SIG-M5 (cell line): Measurements from ENCODE around the gene FAM187B.
"Not testable (repeated sequence)": the region's sequence is repeated elsewhere in the genome, so short reads cannot be mapped to it uniquely, and the experiment has no call there.

ENCODE experiments used
- DNase-seq: peaks from one replicate; lab custom pipeline; 2025; lab: John Stamatoyannopoulos, UW

The FAM187B gene

DNA sequence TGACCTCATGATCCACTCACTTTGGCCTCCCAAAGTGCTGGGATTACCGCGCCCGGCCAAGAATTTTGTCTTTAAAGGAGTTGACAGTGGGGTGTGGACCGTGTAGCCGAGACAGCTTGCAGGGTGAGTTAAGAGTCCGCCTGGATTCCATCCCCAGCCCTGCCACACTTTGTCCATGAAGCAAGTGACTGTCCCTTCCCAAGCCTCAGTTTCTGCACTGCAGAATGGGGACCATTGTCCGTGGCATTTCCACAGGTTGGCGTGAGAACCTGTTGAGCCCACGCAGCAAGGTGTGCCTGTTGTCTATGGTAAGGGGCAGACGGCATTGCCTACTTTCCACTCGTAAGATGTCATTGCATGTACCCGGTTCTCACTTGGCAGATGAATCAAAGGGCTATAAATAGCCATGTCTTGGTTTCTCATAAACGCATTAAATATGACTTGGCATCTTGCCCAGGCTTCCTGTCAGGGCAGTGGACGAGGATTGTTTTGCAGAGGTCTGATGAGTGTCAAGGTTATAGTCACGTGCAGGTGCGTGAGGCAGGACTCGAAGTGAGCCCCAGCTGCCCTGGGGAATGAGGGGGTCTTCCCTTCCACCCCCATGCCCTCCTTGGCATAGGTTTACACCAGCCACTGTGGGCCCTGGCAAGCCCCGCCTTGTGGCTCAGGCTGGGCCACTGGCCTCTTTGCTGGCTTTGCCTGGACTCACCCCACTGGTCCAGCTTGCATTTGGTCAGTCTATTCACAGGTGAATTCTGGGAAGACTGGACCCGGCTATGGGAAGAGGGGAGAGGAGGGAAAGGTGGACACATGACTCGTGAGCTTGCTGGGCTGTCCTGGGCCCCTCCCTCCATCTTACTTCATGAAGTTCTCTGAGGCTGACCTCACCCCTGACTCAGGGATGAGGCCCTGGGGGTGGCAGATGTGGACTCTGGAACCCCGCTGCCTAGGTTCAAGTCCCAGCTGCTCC lies 14.6 kb downstream of the FAM187B start:
- DNase-seq = no peak

DNA sequence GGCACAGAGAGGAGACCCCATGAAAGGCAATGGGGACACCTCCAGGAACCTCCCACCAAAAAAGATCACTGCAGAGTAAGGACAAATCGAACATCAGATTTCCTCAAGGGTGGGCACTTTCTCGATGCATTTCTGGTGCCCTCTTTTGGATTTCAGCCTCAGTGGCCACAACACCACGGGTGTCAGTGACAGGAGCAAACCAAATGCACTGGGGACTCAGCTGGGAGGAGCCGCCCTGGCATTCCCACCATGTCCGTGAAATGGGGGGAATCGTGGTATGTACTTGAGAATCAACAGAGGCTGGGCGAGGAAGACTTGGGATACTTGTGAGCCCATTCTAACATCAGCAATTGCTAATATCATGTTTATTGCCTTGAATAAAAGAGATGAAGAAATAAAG lies 16.3 kb downstream of the FAM187B start:
- DNase-seq = no peak

DNA sequence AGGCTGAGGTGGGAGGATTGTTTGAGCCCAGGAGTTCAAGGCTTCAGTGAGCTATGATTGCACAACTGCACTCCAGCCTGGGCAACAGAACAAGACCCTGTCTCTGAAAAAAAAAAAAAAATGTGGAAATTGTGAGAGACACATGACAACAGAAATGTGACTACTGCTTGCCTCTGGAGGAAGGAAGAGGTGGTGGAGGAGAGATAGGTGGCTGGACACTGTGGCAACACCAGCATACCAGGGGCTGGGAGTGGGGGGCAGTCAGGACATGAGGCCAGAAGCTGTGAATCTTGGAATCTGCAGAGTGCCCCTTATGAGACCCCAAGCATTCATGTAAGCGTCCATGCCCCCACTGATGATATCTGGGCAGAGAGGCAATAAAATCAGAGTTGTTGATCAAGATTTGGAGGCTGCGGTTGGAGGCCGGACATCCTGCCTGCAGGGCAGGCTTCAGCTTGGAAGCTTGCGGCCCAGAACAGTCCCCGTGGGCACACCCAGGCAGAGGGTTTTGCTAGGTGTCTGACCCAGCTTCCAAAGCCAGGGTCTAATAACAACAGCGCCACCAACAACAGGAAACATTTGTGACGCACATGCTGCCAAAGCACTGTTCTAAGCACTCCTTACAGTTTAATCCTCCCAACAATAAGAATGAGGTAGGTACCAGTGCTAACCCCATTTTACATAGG lies 16.9 kb downstream of the FAM187B start:
- DNase-seq = no peak

DNA sequence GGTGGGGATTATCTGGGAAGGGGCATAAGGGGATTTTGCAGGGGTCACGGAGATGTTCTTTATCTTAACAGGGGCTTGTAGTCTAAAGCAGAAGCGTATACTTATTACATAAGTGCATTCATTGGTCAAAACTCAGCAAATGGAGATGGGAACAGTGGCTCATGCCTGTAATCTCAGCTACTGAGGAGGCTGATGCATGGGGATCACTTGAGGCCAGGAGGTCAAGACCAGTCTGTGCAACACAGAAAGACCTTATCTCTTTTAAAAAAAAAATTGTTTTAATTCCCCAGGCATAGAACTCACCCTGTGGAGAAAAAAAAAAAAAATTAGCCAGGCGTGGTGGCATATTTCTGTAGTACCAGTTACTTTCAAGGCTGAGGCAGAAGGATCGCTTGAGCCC lies 18.9 kb downstream of the FAM187B start:
- no peak for DNase-seq

DNA sequence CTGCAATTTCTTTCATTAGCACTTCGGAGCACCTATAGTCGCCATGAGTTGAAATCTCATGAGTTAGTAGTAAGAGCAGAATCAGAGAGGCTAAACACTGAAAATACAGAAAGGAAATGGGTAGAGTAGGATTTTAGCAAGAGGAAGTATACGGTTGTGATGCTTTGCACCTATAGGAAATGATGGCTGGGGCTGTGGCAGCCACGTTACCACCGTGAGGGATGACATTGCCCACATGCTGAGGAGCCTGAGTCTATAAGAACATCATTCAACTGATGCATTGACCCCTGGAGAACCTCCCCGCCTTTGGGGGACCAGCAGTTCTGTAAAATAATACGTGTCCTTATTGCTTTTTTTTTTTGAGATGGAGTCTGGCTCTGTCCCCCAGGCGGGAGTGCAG lies 20.4 kb downstream of the FAM187B start:
- no peak for DNase-seq

DNA sequence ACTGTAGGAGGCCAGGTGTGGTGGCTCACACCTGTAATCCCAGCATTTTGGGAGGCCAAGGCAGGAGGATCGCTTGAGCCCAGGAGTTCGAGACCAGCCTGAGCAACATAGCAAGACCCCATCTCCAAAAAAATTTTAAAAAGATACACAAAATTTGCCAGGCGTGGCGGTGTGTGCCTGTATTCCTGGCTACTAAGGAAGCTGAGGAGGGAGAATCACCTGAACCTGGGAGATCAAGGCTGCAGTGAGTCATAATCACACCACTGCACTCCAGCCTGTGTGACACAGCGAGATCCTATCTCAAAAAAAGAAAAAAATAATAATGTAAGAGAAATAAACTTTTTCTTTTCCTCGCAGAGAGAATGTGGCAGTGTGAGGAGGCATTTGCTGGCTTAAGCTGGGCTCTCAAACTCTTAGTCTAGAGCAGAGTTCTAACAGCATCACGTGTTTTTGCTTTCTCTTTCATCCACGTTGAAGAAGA lies 21.1 kb downstream of the FAM187B start:
- DNase-seq = no peak

DNA sequence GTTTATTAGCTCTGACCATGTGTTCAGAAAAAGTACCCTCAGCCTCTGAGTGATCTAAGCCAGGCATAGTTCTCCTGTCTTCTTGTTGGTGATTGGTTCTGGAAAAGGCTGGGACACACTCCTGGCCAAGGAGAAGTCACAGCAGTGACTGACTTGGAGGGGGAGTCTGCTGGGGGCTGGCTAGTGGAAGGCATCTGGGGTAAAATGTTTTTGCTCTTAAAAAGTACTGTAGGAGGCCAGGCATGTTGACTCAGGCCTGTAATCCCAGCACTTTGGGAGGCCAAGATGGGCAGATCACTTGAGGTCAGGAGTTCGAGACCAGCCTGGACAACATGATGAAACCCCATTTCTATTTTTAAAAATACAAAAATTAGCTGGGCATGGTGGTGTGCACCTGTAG lies 21.7 kb downstream of the FAM187B start:
- no peak for DNase-seq

DNA sequence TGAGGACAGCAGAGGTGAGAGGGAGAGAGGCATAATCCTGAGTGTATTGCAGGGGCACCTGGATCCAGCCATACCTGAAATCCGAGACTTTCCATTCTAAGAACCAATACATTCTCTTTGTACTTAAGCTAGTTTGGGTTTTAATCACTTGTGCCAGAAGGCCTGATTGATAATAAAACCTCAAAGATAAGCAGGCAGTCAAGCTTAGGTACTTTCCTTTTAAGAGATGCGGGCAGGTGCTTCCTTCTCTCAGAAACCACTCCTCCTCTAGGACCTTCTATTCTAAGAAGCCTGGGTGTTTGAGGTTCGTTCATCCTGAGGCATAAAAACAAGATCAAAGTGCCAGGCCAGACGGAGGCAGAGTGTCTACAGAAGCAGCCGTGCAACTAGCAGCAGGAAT lies 22.2 kb downstream of the FAM187B start:
- DNase-seq = no peak

DNA sequence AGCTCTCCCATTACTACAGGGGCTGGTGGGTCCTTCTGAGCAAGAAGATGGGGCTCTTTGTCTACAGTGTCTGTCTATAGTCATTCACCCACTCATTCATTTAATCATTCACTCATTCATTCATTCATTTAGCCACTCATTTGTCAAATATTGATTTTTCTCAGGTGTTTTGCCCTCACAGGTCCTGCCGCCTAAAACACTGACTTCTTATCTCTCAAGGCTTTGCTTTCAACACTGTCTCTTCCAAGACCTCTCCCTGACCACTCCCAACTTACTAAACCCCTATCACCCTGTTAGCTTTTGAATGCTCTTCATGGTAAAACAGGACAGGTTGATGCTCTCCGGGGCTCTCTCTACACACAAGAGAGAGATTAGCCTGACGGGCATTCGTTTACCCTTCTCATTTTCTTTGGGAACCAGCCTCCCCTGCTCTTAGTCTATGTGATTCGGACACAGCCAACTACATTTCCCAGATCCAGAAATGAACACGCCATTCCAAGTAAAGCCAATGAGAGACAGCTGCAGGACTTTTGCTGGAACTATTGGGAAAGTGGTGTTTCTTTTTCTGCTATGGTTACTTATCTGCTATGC lies 22.7 kb downstream of the FAM187B start:
- DNase-seq = no peak

DNA sequence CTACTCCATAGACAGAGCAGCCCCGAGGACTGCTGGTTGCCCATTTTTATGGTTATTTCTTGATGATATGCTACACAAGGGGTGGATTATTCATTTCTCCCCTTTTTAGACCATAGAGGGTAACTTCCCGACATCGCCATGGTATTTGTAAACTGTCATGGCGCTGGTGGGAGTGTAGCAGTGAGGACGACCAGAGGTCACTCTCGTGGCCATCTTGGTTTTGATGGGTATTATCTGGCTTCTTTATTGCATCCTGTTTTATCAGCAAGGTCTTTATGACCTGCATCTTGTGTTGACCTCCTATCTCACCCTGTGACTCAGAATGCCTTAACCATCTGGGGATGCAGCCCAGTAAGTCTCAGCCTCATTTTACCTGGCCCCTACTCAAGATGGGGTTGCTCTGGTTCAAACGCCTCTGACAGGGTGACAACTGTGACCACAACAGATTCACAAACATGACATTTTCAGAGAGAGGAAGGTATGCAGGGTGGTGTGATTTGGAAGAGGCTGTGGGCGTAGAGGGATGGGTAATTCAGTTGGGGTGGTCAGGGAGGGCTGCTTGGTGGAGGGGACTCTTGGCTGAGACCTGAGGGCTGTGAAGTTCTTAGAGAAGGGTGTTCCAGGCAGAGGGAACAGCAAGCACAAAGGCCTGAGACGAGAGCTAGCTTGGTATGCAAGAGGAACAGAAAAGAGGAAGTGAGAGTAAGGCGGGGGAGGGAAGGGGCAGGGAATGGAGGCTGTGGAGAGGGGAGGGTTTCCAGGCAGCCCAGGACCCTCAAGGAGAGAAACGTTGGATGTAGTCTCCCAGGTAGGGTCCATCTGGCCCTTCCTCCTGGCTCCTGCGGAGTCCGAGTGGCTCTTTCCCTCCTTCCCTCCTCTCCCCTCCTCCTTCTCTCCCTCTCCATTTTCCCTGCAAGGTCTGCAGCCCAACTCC lies 23.5 kb downstream of the FAM187B start:
- peak; percentile 30 for DNase-seq

DNA sequence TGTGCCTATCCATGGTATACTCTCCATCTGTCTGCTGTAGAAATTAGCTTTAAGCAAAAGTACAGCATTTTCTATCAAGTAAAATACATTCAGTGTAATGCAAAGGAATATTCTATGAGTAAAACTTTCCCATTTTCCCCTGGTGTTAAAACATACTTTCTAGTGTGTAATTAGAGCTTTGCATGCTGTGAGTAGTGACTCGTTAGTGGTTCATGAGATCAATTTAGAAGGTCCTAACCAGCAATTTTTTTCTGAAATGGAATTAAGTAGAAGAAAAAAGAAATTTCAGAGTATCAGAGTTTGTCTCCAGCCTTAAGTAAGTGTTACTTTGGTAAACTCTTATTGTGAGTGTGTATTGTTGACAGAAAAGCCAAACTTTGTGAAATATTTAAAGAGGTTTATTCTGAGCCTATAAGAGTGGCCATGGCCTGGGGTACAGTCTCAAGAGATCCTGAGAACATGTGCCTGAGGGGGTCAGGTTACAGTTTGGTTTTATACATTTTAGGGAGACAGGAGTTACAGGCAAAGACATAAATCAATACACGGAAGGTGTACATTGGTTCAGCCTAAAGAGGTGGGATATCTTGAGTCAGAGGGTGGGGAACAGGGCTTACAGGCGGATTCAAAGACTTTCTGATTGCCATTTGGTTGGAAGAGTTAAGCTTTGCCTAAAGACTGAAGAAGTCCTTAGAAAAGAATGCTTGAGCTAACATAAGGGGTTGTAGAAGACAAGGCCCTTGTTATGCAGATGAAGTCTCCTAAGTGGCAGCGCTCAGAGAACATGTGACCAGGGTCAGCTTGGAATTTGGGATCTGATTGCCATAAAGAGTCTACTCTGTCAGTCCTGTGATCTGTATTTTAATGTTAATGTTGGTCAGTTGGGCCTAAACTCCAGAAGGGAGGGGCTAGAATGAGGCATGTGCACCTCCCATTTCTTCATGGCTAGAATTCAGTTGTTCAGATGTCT lies 25.5 kb downstream of the FAM187B start:
- no peak for DNase-seq

DNA sequence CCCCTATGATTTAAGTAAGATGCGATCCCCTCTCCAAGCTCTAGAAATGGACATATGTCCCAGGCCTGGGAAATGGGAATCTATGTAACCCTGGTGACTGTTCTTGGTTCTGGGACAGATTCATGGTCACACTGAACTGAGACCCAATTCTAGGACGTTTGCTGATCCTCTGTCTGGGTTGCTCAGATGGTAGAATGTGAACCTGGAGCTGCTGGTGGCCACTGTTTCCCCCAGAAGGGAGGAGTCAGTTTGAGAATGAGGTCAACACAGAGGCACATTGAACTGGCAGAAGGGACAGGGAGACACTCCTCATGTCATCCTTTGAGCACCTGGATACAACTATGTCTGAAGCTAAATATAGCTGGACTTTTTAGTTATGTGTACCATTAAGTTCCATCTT lies 29.1 kb downstream of the FAM187B start:
- no peak for DNase-seq

DNA sequence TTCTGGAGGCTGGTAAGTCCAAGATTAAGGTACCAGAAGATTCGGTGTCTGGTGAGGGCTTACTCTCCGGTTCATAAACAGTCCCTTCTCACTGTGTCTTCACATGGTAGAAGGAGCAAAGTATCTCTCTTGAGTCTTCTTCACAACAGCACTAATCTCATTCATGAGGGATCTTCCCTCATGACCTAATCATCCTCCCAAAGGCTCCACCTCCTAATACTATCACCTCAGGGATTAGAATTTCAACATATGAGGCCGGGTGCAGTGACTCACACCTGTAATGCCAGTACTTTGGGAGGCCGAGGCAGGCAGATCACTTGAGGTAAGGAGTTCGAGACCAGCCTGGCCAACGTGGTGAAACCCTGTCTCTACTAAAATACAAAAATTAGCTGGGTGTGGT lies 31.7 kb downstream of the FAM187B start:
- not testable (repeated sequence) for DNase-seq

DNA sequence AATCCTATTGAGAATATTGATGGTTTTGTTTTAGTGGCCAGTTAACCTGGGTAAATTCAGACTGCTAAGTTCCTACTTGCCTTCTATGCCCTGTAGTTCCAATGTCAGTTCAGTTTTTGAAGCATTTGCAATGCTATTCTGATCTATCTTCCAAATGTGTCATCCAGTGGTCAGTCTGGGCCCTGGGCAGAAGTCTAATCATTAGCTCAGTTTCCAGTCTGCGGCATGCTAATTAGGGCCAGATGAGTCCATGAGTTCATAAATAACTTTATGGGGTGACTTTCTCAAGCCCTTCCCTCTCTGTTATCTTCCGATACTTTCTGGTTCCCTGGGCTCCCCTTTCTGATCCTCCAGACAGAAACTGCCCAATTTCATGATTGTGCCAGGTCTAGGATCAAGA lies 32.7 kb downstream of the FAM187B start:
- no peak for DNase-seq

DNA sequence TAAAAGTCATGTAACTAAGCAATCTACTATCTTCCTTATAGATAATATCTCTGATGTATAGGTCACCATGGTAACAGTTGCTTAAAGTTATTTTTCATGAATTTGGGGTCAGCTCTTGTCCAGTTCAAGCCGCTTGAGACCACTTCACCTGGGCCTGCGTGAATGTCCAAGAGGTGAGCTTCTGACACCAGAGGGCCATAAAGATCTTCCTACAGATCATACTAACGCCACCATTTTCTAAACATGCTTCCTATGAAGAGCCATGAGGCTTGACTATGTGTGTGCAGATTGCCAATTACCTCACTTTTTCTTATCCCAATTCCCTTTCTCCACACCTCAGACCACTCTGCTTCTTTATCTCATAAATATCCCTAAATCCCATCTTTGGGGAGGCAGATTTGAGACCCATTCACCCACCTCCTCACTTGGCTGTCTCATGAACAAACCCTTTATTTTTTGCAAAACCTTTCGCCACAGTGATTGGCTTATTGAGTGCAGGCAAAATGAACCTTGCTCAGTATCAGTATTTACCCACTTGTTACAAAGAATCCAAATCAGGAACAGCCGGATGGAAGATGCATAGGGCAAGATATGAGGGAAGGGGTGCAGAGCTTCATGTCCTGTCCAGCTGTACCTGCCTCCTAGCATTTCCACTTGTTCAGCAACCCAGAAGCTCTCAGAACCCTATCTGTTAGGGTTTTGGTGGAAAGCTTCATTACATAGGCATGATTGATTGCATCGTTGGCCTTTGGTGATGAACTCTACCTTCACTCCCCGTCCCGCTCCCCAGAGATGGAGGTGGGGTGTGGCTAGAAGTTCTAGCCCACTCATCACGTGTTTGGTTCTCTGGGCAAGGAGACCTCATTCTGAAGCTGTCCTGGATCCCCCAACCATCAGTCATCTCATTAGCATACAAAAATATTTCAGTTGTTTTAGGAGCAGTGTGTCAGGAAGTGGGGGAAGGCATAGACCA lies 34.2 kb downstream of the FAM187B start:
- DNase-seq = no peak

DNA sequence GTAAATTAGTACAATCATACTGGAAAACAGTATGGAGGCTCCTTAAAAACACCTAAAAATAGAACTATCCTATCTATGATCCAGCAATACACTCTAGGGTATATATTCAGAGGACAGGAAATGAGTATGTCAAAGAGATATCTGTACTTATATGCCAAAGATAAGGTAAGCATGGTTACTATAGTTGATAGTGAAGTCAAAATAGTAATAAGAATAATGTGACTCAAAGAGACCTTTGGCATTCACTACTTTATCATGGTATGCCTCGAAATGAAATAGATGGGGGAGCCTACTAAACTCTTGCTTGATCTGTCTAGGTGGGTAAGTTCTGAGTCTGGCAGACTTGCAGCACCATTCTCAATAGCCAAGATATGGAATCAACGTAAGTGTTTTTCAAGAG lies 43.7 kb downstream of the FAM187B start:
- no peak for DNase-seq

DNA sequence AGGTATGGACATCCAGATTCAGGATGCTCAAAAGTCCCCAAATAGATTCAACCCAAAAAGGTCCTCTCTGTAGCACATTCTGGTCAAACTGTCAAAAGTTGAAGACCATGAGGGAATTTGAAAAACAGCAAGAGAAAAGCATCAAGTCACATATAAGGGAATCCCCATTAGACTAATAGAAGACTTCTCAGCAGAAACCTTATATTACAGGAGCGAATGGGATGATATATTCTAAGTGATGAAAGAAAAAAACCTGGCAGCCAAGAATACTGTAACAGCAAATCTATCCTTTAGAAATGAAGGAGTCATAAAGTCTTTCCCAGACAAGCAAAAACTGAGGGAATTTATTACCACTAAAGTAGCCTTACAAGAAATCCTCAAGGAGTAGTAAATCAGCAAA lies 44.3 kb downstream of the FAM187B start:
- DNase-seq = no peak

DNA sequence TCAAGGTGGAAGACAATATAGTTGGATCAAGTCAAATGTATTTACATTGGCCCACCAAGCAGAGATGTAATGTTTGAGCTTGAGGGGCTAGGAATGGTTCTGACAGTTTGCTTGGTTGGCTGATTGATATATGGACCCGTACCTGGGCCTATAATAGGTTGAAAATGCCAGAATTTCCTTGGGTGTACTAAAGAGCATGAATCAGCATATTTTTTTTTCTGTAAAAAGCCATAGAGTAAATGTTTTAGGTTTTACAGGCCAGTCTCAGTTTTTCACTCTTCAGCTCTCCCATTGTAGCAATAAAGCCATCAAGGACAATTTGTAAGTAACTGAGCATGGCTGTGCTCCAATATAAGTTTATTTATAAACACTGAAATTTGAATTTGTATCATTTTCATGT lies 47.2 kb downstream of the FAM187B start:
- DNase-seq = no peak

DNA sequence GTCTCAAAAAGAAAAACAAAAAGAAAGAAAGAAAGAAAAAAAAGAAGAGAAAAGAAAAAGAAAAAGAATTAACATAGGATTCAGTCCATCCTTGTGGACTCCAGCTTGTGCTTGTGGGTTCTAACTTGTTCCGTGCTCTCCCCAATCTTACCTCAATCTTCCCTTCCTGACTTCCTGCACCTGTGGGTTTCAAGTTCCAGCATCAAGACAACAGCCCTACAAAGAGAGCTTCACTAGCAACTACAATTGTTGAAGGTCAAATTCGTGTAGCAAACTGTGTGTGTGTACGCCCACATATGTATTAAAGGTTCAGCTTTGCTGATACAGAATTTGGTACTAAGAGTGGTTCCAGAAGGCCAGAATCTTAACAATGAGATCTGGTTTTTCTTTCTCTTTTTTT lies 48.7 kb downstream of the FAM187B start:
- DNase-seq = no peak
